Ramos (cell line): ENCODE results near the gene EHF.

ENCODE experiments used
- in situ Hi-C: fragments of 300-500 bp; cut with MboI; formaldehyde crosslinking; loops from one replicate; pipeline ENCODE4 v1.14.3; 2022; ENCODE audit warnings: low sequenced_read_pairs; ENCODE audit not compliant: unreplicated experiment

Gene EHF

GRCh38 chr11:34619062-34619516 lies 1.8 kb upstream of the EHF start:
- in situ Hi-C loops, result no loop called here

GRCh38 chr11:34620202-34620601 lies 691 bp upstream of the EHF start:
- in situ Hi-C loops, result no loop called here

- in situ Hi-C loops, result no loop called here
Observed at GRCh38 chr11:34621876-34622275, 983 bp downstream of the EHF start.

GRCh38 chr11:34623463-34623862 lies 2.6 kb downstream of the EHF start:
- in situ Hi-C loops, result no loop called here

- in situ Hi-C loops, result no loop called here
Observed at GRCh38 chr11:34624069-34624468, 3.2 kb downstream of the EHF start.

DNA sequence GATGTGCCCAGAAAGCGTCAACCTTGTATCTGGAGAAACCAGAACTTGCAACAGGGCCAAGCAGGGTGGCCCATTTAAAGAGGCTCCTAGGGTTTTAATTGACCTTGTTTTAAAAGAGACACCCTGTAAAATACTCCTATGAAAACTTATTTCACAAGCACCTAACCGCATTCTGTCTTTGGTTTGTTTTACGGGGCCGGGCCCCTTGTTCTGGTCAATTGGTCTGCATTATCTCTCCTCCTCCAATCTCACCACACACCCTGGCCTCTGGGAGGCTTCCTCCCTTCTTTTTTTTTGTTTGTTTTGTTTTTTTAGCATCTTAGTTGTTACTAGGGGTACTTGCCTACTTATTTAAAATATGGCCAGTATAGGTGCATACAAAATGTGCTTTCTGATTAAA lies 4.7 kb downstream of the EHF start:
- in situ Hi-C loops, result no loop called here

- in situ Hi-C loops, result no loop called here
Observed at GRCh38 chr11:34626393-34626792, 5.5 kb downstream of the EHF start.

- in situ Hi-C loops, result no loop called here
Observed at GRCh38 chr11:34627197-34627596, 6.3 kb downstream of the EHF start.

DNA sequence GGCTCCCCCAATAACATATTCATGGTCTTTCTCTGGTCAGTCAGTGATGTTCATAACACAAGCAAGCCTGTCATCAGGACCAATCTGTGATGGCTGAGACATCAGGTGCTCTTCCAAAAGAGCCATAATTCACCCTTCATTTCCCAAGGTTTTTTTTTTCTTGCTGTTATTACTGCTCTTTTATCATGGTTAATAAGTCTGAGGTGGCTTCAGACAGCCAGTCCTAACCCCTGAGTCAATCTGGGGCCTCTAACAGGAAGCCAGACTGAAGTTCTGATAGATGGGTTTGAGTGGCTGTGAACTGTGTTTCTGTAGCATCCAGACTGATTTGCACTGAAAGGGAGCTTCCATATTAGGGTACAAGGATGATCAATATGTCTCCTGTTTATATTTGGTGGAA lies 8.8 kb downstream of the EHF start:
- in situ Hi-C loops, result no loop called here

GRCh38 chr11:34630544-34630943 lies 9.7 kb downstream of the EHF start:
- in situ Hi-C loops, result no loop called here

- in situ Hi-C loops, result no loop called here
Observed at GRCh38 chr11:34631297-34631696, 10.4 kb downstream of the EHF start.

GRCh38 chr11:34631737-34632104 lies 10.8 kb downstream of the EHF start:
- in situ Hi-C loops, result no loop called here

DNA sequence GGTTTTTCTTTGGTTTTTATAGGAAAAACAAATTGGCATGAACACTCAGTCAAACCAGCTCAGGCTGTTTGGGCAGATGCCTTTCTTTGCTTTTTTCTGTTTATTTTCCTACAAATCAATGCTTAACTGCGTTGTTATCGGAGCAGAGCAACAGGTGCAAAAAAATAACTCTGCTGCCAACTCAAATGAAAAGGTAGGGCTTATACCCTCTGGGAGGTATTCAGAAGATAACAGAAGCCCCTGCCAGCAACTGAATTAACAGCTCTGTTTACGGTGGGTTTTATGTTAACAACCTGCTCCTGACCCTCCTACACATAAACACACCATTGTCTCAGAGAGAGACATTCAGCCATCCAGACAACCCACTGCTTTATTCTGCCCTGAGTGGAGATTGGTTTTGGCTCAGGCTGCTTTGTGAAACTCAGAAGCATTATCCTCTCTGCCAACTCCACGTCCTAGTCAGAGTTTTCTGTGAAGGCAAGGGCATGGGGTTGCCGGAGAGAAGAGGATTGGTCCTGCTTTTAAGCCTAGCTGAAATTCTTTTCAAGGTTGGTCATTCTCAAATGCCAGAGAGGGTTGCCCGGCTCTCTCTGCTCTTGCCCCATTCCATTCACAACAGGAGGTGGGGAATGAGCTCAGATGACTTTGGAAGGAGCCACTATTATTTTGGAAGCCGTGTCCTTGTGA lies 11.4 kb downstream of the EHF start:
- in situ Hi-C loops, result no loop called here

GRCh38 chr11:34633640-34633989 lies 12.7 kb downstream of the EHF start:
- in situ Hi-C loops, result no loop called here

DNA sequence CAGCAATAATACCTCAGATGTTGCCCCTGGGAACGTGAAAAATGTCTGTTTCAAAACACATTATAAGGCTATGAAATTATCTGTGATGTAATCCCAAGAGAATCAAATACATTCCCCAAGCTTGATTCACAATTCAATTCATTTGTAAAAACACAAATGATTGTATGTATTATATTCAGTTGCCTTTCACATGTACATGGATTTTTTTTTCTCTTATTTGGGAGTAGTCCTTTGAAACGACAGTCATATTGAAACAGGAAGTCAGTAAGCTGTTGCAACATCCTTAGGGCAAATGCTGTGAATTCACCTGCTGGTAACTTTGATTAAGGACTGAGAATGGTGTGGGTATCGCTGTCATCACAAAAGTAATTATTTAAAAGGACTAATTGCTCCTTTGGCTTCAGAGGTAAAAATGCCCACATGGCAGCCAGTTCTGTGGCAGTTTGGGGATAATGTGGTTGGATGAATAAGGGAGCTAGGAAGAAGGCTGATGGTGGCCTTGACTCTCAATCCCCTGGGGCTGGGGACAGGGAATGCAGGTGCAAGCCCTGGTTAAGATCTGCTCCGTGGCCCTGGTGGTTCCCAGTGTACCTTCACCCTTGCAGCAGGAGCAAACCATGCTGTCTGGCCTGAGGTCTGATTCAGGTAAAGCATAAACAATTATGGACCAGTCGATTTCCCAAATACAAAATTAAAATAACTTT lies 13.2 kb downstream of the EHF start:
- in situ Hi-C loops, result no loop called here

GRCh38 chr11:34634694-34635062 lies 13.8 kb downstream of the EHF start:
- in situ Hi-C loops, result no loop called here

DNA sequence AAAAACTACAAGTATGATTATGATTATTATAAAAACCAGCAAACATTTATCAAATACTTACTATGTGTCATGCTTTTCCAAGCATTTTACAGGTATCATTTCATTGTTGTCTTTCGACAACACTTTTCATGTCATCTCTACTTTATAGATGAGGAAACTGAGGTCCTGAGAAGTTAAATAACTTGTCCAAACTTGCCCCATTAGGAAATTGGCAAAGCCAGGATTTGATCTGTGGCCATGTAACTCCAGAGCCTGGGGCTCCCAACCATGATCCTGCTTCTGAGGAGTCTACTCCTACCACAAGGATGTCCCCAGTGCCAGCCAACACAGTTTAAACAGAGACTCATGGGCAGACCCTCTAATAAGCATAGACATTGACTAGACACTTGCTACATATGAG lies 15.2 kb downstream of the EHF start:
- in situ Hi-C loops, result no loop called here

- in situ Hi-C loops, result no loop called here
Observed at GRCh38 chr11:34637303-34637702, 16.4 kb downstream of the EHF start.

GRCh38 chr11:34638897-34639296 lies 18.0 kb downstream of the EHF start:
- in situ Hi-C loops, result no loop called here

DNA sequence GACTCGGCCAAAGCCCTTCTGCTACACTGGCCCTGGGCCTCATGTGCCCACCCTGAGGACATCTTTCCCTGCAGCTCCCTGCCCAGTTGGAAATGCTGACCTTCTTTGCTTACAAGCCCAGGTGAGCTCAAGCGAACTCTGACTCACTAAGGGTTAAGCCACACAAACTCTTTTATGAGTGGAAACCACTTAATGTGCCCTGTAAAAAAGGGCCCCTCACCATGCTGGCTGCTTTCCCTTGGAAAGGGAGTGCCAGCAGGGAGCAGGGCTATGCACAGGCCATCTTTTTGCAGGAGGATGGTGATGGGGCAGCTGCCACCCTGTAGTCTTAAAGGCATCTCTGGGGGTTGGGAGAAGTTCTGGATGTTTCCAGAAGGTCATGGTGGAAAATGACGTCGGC lies 18.7 kb downstream of the EHF start:
- in situ Hi-C loops, result no loop called here

- in situ Hi-C loops, result no loop called here
Observed at GRCh38 chr11:34640050-34640923, 19.4 kb downstream of the EHF start.
